Hematopoietic multipotent progenitor cell treated with erythropoietin and hydrocortisone succinate and interleukin-3 and kit ligand, for 4 days (in vitro differentiated cells): ENCODE measurements around the gene PARP14.
"Not testable (repeated sequence)": the region's sequence is repeated elsewhere in the genome, so short reads cannot be mapped to it uniquely, and the experiment has no call there.

Source experiments
- DNase-seq: peaks from one replicate; pipeline ENCODE4 v3.0.0-alpha.2; 2015

Gene PARP14

DNA sequence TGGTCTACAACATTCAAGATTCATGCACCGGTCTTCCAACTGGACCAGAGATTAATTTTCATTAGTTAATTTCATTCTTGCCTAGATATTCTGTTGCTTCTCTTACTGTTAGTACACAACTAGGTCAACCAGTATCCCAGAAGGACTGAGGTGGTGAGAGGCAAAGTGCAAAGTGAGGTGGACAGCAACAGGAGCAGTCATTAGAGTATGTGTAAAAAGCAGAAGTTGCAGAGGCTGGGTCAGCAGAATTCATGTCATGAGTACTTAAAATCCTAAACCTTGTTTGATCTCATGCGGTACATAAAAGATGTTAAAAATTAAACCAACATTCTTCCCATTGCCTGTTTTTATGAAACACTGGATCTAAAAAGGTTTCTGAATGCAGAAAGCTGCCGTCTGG lies 46.7 kb downstream of the PARP14 start:
- peak; percentile 24 for DNase-seq

- no peak for DNase-seq
Observed at GRCh38 chr3:122727766-122728165, 47.1 kb downstream of the PARP14 start.

GRCh38 chr3:122728186-122728585 lies 47.5 kb downstream of the PARP14 start:
- DNase-seq: no peak

DNA sequence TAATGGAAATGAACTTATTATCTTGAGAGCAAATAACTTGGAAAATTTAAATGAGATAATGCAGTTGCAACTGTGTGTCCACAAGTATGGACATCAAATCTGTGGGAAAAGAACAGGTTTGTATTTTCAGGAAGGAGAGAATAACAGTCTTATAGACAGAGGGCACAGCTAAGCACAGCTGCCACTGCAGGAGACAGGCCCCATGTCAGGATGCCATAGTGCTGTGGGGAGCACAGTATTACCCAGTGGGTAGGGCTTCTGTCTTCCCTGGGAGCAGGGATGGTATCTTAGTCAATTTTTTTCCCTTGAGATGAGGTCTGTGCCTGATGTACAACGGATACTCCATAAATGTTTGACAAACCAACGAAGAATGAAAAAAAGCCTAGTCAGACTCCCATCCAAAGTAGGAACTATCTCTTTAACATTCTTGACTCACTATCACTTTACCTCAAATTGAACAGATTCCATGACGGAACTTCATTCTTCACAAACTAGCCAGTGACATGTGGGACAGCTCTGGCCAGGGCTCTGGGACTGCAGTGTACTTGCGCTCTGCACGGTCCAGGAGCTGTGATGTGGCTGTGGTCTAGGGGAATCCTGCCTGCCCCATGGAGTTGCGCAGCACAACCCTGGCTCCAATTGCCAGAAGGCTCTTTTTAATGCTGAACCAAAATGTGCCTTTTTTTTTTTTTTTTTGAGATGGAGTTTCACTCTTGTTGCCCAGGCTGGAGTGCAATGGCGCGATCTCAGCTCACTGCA lies 48.3 kb downstream of the PARP14 start:
- DNase-seq: no peak

GRCh38 chr3:122730240-122730639 lies 49.6 kb downstream of the PARP14 start:
- DNase-seq: peak; percentile 39

- not testable (repeated sequence) for DNase-seq
Observed at GRCh38 chr3:122732682-122733525, 52.3 kb downstream of the PARP14 start.

DNA sequence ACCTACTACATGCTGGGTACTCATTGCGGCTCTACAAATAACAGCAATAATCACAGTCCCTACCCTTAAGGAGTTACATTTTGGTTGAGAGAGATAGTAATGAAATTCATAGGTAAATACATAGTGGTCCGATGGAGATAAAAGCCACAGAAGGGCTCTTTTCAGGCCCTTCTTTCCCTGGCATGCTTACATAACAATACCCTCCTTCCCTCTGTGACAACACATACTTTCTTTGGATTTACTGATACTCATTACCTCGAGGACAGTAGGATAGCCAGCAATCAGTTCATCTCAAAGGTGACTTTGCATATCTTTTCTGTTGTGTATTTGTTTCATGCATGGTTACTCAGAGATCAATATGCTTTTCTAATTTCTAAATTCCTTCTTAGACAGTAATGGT lies 58.5 kb downstream of the PARP14 start:
- DNase-seq: no peak

GRCh38 chr3:122742234-122742633 lies 61.6 kb downstream of the PARP14 start:
- no peak for DNase-seq

- no peak for DNase-seq
Observed at GRCh38 chr3:122743581-122744120, 63.0 kb downstream of the PARP14 start.

DNA sequence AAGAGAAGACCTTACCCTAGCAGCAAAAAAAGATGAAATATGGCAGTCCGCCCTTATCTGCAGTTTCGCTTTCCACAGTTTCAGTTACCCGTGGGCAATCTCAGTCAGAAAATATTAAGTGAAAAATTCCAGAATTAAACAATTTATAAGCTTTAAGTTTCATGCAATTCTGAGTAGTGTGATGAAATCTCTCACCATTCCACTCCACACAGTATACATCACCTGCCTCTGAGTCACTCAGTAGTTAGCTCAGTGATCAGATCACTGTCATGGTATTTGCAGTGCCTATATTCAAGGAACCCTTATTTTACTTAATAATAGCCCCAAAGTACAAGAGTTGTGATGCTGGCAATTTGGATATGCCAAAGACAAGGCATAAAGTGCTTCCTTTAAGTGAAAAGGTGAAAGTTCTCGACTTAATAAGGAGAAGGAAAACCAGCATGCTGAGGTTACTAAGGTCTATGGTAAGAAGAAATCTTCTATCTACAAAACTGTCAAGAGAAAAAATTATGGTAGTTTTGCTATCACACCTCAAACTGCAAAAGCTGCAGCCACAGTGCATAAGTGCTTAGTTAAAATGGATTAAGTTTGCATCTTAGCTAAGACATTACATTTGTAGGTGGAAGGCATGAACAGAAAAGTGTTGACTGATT lies 64.9 kb downstream of the PARP14 start:
- no peak for DNase-seq

- not testable (repeated sequence) for DNase-seq
Observed at GRCh38 chr3:122747295-122747694, 66.7 kb downstream of the PARP14 start.

DNA sequence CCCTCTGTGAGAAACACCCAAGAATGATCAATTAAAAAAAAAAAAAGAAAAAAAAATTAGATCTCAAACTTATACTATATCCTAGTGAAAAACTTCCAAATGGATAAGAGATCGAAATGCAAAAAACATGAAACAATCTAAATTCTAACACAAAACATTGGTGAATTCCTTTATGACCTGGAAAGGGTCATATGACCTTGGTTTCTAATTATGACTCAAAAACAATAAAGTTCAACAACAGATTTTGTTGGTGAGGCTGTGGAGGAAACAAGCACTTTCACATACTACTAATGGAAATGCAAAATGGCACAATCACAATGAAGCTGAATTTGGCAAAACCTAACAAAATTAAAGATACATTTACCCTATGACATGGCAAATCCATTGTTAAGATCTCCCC lies 67.7 kb downstream of the PARP14 start:
- no peak for DNase-seq

GRCh38 chr3:122754929-122755328 lies 74.3 kb downstream of the PARP14 start:
- peak; percentile 72 for DNase-seq

DNA sequence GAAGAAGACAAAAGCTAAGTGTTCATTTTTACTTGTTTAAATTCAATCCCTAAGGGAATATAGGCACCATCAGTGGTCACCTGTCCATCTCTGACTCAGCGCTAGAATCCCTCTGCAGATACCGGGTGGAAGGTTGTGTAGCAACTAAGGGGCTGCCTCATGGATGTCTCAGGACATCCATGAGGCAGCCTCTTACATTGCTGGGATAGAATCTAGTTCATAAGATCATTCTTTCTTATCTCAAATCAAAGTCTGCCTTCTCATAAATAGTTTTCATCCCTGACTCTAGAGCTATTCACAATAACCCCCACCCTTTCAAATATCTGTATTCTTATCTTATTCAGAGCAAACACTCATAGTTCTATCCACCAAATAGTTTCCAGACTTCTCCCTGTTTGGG lies 74.9 kb downstream of the PARP14 start:
- no peak for DNase-seq

- DNase-seq: peak; percentile 53
Observed at GRCh38 chr3:122758877-122759560, 78.4 kb downstream of the PARP14 start.

DNA sequence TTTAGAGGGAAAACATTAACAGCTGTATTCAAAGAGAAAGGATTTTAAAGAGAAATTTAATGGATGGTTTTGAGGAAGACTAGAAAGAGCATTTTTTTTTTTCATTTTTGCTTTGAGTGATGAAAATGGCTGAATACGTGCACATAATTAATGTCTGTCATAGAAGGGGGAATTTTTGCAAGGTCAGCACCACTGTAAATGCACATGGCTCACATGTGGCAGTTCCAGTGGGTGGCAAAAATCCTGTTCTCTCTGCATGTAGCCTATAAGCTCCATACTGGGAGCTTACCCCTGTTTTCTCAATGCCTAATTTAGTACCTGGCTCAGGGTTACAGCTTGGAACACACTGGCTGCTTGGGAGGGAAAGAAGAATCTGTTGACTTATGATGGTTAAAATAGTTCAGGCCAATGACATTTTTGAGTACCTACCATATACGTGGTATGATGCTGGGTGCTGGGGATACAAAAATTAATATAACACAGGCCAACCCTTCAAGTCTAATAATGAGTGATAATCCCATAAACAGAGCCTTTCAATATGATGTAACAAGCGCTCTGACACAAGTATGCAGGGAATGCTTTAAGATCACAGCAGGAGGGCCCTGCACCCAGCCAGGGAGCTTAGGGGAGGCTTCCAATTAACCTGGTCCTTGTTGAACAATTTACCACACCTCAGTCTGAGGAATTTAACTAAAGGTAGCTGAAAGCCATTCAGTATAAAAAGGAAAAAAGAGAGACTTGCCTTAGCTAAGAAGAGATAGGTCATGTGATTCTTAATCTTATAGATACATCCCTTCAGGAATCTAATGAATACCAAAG lies 80.0 kb downstream of the PARP14 start:
- no peak for DNase-seq

- no peak for DNase-seq
Observed at GRCh38 chr3:122766430-122766829, 85.8 kb downstream of the PARP14 start.

DNA sequence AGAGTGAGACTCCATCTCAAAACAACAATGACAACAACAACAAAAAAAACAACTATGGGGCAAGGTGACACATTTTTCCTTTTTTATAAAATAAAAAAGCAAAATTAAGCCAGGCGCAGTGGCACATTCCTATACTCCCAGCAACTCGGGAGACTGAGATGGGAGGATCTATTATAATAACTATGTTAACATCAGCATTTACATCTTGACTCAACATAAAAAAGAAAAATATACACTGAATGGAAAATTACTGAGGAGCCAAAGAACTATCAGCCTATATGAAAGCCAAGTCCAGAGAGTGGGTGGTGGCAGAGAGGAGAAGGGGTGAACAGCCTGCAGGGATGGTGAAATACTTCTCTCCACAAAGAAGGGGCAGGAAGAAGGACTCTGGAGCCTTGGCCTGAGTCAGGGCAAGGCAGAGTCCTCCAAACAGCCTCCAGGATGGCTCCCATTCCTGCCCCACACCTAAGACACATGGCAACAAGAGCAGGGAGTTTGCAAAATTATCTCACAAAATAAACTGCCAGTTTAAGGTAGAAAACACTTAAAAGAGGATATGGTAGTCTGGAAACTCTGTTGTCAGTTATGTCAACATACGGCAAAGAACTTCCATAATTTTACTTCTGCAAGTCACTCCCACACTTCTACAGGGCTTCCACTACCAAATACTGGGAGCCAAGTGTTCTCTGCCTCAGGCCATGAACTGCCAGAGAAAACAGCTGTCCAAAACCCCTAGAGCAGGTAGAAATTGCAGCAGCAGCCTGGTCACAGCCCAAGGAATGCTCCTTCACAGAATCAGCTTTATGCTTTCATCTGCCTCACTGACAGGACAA lies 87.1 kb downstream of the PARP14 start:
- DNase-seq: peak; percentile 44

DNA sequence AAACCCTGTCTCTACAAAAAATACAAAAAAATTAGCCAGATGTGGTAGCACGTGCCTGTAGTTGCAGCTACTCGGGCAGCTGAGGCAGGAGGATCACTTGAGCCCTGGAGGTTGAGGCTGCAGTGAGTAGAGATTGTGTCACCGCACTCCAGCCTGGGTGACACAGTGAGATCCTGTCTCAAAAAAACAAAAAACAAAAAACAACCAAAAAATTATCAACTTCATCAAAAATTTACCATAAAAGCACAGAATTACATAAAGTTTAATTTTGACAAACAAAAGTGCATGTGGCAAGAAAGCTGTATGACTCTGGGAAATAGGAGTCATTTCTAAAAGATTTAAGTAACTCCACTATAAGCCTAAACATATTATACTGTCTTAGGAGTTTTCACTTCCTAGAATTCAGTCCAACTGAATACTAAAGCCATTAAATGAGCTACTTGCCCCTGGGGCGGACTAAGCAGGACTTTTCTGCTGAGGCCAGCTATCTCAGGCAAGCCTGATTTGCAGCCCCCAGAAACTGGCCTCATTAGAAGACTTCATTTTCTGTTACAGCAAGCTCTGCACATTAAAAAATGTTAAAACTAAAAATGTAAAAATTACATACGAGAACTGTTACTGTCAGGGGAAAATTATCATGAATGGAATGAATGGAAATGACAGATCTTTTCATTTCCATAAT lies 90.0 kb downstream of the PARP14 start:
- DNase-seq: no peak

GRCh38 chr3:122772827-122773226 lies 92.2 kb downstream of the PARP14 start:
- no peak for DNase-seq
